ENCODE results near the gene MRPS27. TPM values are rescaled to one million over a fixed set of nuclear protein-coding genes. Genes with fewer than 3 reads are reported as not detected.

The MRPS27 gene
- total and polyA plus RNA-seq, 2 donors from 2014 or later, result 40.0 to 50.8 TPM

- H3K4me3 ChIP-seq (ENCODE audit: low read length in 3 of 3), result no peak overlapping the region
- no peak for TF ChIP-seq CTCF (IDR thresholded peaks at IDR 0.05; ENCODE audit: borderline replicate concordance, extremely low read depth, insufficient read depth)
- no peak overlapping the region for H3K9ac ChIP-seq (ENCODE audit: low read length in 3 of 3)
- DNase-seq (no peak), FAIRE-seq (no peak)
- H3K27me3 ChIP-seq (ENCODE audit: control insufficient read depth, insufficient read depth, low read length), result no peaks in the 10 kb centered on the region
- no peaks in the 10 kb centered on the region for H3K9me3 ChIP-seq (ENCODE audit: control insufficient read depth in 2 of 3, insufficient read depth in 1 of 3, low read length in 3 of 3)
- no peak overlapping the region for H3K27ac ChIP-seq (ENCODE audit: low read depth in 2 of 2, low read length in 2 of 2)
- H3K4me1 ChIP-seq (ENCODE audit: control insufficient read depth in 2 of 3, insufficient read depth in 2 of 3, low read depth in 1 of 3, low read length in 3 of 3), result no peaks in the 10 kb centered on the region
- no peaks in the 10 kb centered on the region for H3K36me3 ChIP-seq (ENCODE audit: control insufficient read depth in 2 of 3, insufficient read depth in 3 of 3, low read length in 3 of 3)
- intact Hi-C loops (cut with DNase I), result no loop called here
Measured at GRCh38 chr5:72203251-72203845, 116.7 kb downstream of the MRPS27 start.

DNA sequence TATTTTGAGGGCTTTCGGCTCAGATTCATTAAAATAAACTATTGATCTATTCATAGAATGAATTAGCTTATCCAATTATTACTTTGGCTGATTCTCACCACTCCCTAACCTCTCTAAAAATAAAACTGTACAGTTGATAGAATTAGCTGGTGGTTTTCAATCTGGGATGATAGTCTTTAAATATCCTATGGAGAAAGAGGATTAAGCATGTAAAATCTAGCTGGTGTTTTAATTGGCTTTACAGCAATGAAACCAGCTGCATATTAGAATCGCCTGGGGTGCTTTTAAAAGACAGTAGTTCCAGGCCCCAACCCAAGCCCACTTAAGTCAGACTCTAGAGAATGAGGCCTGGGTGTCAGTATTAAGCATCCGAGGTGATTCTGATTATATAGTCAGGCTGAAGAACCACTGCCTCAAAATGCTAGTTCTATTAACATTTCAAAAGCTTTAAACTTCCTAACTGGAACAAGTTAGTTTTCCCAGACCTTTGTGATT lies 117.7 kb downstream of the MRPS27 start:
- no peaks in the 10 kb centered on the region for H3K36me3 ChIP-seq (ENCODE audit: control insufficient read depth in 2 of 3, insufficient read depth in 3 of 3, low read length in 3 of 3)
- DNase-seq, result no peak
- no peaks in the 10 kb centered on the region for H3K9me3 ChIP-seq (ENCODE audit: control insufficient read depth in 2 of 3, insufficient read depth in 1 of 3, low read length in 3 of 3)
- no peak for TF ChIP-seq CTCF (IDR thresholded peaks at IDR 0.05; ENCODE audit: borderline replicate concordance, extremely low read depth, insufficient read depth)
- no peaks in the 10 kb centered on the region for H3K4me1 ChIP-seq (ENCODE audit: control insufficient read depth in 2 of 3, insufficient read depth in 2 of 3, low read depth in 1 of 3, low read length in 3 of 3)
- no peak overlapping the region for H3K4me3 ChIP-seq (ENCODE audit: low read length in 3 of 3)
- intact Hi-C loops (cut with DNase I), result no loop called here
- H3K9ac ChIP-seq (ENCODE audit: low read length in 3 of 3), result no peak overlapping the region
- no peaks in the 10 kb centered on the region for H3K27me3 ChIP-seq (ENCODE audit: control insufficient read depth, insufficient read depth, low read length)
- no peak overlapping the region for H3K27ac ChIP-seq (ENCODE audit: low read depth in 2 of 2, low read length in 2 of 2)
- no peak for FAIRE-seq

GRCh38 chr5:72199681-72200080 lies 120.4 kb downstream of the MRPS27 start:
- Histone ChIP-seq H3K4me1 (ENCODE audit: control insufficient read depth in 2 of 3, insufficient read depth in 2 of 3, low read depth in 1 of 3, low read length in 3 of 3) (no peaks in the 10 kb centered on the region), H3K27me3 (ENCODE audit: control insufficient read depth, insufficient read depth, low read length) (no peaks in the 10 kb centered on the region), H3K36me3 (ENCODE audit: control insufficient read depth in 2 of 3, insufficient read depth in 3 of 3, low read length in 3 of 3) (no peaks in the 10 kb centered on the region), H3K27ac (ENCODE audit: low read depth in 2 of 2, low read length in 2 of 2) (no peak overlapping the region), H3K4me3 (ENCODE audit: low read length in 3 of 3) (no peak overlapping the region), H3K9me3 (ENCODE audit: control insufficient read depth in 2 of 3, insufficient read depth in 1 of 3, low read length in 3 of 3) (no peaks in the 10 kb centered on the region), H3K9ac (ENCODE audit: low read length in 3 of 3) (no peak overlapping the region)
- DNase-seq (no peak), FAIRE-seq (no peak)
- no peak for TF ChIP-seq CTCF (IDR thresholded peaks at IDR 0.05; ENCODE audit: borderline replicate concordance, extremely low read depth, insufficient read depth)
- intact Hi-C loops (cut with DNase I), result no loop called here

DNA sequence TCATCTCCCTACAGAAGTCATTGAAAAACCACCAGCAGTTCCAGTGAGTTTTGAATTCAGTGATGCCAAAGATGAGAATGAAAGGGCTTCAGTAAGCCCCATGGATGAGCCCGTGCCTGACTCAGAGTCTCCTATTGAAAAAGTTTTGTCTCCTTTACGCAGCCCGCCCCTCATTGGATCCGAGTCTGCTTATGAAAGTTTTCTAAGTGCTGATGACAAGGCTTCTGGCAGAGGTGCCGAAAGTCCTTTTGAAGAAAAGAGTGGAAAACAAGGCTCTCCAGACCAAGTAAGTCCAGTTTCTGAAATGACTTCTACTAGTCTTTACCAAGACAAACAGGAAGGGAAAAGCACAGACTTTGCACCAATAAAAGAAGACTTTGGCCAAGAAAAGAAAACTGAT lies 122.6 kb downstream of the MRPS27 start:
- no peak overlapping the region for H3K9ac ChIP-seq (ENCODE audit: low read length in 3 of 3)
- H3K27me3 ChIP-seq (ENCODE audit: control insufficient read depth, insufficient read depth, low read length), result no peaks in the 10 kb centered on the region
- FAIRE-seq, result no peak
- intact Hi-C loops (cut with DNase I), result no loop called here
- TF ChIP-seq CTCF (IDR thresholded peaks at IDR 0.05; ENCODE audit: borderline replicate concordance, extremely low read depth, insufficient read depth), result no peak
- no peak overlapping the region for H3K27ac ChIP-seq (ENCODE audit: low read depth in 2 of 2, low read length in 2 of 2)
- no peak for DNase-seq
- H3K9me3 ChIP-seq (ENCODE audit: control insufficient read depth in 2 of 3, insufficient read depth in 1 of 3, low read length in 3 of 3), result no peaks in the 10 kb centered on the region
- H3K4me1 ChIP-seq (ENCODE audit: control insufficient read depth in 2 of 3, insufficient read depth in 2 of 3, low read depth in 1 of 3, low read length in 3 of 3), result no peaks in the 10 kb centered on the region
- peaks cover 0 to 5% (median 0%) of the 10 kb centered on the region in 3 donors for H3K36me3 ChIP-seq (ENCODE audit: control insufficient read depth in 2 of 3, insufficient read depth in 3 of 3, low read length in 3 of 3)
- H3K4me3 ChIP-seq (ENCODE audit: low read length in 3 of 3), result no peak overlapping the region
